ENCODE results near the gene OR4F15. TPM values are rescaled to one million over a fixed set of nuclear protein-coding genes. Genes with fewer than 3 reads are reported as not detected.

The OR4F15 gene
- not detected in 2 replicates for total RNA-seq

GRCh38 chr15:101811902-101812301, at the start of gene OR4F15:
TSS of gene OR4F15 (plus strand) at chr15:101812202. CDS start at chr15:101818187, 5,985 bp downstream.

DNA sequence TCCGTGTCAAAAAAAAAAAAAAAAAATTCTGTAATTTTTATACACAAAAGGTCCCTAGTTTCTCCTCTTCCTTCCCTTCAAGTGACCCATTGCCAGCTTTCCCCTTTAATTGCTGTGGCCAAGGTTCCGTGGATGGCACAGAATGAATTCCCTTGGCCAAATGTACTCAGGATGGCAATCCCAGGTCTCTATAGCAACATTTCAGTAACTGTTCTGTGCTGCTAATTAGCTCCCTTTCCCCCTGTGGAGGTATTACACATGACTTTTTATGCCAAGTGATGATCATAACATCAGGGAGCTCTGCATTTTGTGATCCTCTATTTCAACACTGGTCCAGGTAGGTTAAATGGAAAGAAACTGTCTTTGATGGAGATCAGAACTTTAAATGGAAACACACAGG, 8.8 kb upstream of the OR4F15 start, which contains the start of gene OR4F6:
TSS of gene OR4F6 (plus strand) at position 301 of the 400 bp plus-strand sequence. CDS start 2,211 bp downstream, outside the sequence.

Small RNAs within 50 kb of the gene (small RNA-seq; reads per million reads assigned to genes)
- gene RN7SL209P, result not detected

Other genes starting within 250 kb of the OR4F15 start
- 41.3 and 52.3 TPM in 2 replicates for gene TM2D3, start 159.8 kb upstream of the OR4F15 start, total RNA-seq
- 12.4 and 13.7 TPM in 2 replicates for gene TARS3, start 87.7 kb upstream of the OR4F15 start, total RNA-seq
- gene OR4F6, start 8.7 kb upstream of the OR4F15 start, total RNA-seq, result not detected in 2 replicates